HG02623 (cell line): ENCODE data around the gene ZNHIT1.
"Not testable (repeated sequence)": the region's sequence is repeated elsewhere in the genome, so short reads cannot be mapped to it uniquely, and the experiment has no call there.

ENCODE experiments used
- ATAC-seq: cut with Tn5 transposase; IDR thresholded peaks from one replicate; pipeline ENCODE4 v1.9.1; 2021; ENCODE audit warnings: moderate library complexity; ENCODE audit not compliant: unreplicated experiment

ZNHIT1 gene

DNA sequence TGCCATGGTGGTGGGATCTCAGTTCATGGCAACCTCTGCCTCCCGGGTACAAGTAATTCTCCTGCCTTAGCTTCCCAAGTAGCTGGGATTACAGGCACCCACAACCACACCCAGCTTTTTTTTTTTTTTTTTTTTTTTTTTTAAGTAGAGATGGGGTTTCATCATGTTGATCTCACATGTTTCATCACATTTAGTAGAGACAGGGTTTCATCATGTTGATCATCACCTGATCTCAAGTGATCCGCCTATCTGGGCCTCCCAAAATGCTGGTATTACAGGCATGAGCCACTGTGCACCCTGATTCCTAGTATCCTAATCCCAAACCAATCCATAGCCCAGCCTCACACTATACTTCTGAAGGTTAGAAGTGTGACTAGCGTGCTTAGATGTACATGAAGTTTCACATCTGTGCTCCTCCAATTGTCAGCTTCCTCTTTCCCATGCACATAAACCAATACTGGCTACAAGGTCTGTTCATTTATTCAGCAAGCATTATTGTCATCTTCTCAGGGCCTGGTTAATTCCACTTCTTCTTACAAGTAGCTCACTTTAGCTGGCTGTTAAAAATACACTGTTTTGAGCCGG, 31.0 kb upstream of the ZNHIT1 start:
- no peak for ATAC-seq

DNA sequence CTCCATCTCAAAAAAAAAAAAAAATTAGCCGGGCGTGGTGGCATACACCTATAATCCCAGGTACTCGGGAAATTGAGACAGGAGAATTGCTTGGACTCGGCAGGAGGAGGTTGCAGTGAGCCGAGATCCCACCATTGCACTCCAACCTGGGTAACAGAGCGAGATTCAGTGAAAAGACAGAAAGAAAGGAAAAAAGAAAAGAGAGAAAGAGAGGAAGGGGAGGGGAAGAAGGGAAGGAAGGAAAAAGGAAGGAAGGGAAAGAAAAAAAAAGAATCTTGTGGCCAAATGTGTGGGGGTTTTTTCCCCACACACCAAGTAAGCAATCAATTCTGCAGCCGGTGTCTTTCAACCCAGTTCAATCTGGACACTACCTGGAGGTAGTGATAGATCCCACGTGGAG, 28.9 kb upstream of the ZNHIT1 start:
- no peak for ATAC-seq

DNA sequence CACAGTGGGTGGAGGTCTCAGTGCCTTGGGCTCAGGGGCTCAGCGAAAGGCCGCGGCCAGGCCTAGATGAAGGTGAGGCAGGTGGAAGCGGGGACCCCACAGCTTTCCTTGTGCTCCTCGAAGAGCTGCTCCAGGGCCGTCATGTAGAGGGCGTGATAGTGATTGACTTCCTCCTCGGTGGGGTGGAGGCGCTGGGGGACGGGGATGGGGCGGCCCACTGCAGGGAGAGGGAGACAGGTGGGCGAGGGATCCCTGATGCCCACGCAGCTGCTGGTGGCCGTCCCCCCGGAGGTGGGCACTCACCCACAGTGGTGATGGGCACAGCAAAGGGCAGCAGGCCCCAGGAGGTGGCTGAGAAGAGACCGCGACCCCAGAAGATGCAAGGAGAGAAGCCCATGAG, 22.1 kb upstream of the ZNHIT1 start:
- no peak for ATAC-seq

DNA sequence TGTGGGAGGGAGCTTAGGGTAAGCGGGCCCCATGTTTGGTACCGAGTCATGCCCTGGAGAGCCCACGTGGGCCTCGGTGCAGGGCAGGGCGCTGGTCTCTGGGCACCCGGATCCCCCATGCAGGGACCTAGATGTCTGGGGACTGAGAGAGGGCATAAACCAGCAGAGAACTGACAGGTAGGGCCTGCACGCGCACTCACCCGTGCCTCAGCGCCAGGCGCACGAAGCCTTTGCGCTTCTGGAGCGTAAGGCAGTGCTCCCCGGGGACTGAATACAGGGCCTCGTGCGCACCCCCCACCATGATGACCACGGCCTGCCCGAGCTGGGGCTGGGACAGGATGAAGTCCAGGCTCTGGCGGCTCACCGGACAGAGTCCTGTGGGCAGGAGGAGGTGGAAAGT, 20.0 kb upstream of the ZNHIT1 start:
- ATAC-seq = no peak

DNA sequence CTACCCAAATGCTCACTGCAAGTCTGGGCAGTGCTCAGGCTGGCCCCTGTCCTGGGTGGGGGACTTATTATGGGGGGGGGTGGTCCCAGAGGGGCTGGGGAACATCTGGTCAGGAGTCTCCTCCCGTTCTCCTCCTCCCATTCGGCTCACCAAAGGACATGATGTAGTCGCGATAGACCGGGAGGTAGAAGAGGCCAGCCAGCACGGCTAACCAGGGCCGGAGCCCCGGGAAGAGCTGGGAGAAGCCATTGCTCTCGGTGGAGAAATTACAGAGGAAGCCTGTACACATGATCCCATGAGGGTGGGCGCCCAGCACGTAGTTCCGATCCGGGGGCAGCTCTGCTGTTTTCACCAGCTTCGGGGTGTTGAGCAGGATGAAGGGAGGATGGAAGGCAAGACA, 19.5 kb upstream of the ZNHIT1 start:
- ATAC-seq = no peak

DNA sequence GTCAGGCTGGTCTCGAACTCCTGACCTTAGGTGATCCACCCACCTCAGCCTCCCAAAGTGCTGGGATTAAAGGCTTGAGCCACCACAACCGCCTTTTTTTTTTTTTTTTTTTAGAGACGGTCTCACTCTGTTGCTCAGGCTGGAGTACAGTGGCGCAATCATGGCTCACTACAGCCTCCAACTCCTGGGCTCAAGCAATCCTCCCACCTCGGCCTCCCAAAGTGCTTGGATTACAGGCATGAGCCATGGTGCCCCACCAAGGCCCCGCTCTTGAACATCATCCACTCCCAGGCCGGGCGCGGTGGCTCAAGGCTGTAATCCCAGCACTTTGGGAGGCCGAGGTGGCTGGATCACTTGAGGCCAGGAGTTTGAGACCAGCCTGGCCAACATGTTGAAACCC, 18.4 kb upstream of the ZNHIT1 start:
- ATAC-seq = not testable (repeated sequence)

DNA sequence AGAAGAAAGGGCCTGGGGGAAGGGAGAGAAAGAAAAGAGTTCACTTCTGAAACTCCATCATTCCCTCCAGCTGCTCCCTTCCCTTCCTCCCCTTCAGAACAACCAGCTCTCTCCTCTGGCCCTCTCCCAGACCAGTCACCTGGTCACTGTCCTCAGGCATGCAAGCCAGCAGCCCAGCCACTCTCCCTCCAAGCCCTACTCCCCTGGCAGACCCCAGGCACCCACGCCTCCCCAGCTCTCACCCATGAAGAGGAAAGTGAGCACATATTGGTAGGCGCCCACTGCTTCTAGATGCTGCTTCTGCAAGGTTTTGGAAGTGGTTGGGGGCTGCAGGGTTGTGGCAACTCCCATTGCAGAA, 17.5 kb upstream of the ZNHIT1 start:
- ATAC-seq = no peak

DNA sequence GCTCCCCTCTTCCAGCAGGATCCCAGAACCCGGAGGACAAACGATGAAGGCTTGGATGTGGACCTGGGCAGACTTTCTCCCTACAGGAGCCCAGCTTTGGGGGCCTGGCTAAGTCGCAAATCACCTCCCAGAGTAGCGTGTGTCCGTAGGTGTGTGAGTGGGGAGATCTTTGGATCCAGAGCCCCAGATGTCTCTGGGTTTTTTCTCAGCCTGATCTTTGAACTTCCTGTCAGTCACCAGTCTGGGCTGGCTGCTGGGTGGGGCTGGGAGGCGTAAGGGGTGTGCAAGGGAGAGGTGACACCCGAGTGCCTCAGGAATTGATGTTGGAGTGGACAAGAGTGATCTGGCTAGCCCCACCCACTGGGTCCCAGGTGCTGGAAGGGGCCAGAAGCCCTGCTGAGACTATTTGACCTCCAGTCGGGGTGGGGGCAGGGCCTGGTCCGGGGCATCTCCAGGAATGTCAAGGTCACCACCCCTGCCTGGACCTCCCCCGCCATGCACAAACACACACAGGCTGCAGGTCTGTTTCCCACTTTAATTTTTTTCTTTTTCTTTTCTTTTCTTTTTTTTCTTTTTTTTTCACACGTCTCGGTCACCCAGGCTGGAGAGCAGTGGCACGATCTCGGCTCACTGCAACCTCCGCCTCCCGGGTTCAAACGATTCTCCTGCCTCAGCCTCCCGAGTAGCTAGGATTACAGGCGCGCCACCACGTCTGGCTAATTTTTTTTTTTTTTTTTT, 16.9 kb upstream of the ZNHIT1 start, which contains the start of gene MOGAT3:
MOGAT3 (minus strand) TSS at position 175 of the 738 bp plus-strand sequence. CDS start 182 bp downstream, outside the sequence.
- no peak for ATAC-seq

DNA sequence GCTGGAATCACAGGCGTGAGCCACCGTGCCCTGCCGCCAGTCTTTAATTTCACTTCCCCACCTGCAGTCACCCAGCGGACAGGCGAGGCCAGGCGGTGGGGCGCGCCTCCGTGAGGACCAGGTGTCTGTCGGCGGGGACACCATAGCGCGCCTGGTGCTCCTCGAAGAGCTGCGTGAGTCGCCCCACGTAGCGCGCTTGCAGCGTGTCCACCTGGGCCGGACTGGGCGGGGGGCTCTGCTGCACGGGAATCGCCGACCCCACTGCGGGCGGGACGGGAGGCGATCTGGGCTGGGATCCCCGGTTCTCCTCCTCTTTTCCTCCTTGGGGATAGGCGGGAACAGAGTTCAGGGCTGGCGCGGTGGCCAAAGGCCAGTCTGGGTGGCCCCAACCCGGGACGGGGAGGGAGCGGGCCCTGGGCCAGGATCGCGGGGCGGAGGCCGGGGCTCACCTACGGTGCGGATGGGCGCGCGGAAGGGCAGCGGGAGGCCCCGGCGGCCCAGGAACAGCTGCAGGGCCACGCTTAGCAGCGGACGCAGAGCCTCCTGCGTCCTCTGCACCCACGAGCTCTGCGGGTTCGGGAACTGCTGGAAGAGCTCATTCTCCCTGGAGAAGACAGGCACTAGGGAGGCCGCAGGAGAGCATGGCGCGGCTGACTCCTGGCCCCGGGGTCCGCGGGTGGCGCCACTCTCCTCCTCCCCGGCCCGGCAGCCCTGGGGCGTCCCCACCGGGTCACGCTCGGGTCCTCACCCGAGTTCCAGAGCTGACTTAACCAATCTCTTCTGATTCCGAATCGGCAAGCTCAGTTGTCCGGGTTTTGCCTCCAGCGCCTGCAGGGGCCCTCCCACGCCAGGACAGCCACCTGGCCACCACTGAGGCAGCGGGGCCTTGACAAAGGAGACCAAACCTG, 16.0 kb upstream of the ZNHIT1 start:
- no peak for ATAC-seq

DNA sequence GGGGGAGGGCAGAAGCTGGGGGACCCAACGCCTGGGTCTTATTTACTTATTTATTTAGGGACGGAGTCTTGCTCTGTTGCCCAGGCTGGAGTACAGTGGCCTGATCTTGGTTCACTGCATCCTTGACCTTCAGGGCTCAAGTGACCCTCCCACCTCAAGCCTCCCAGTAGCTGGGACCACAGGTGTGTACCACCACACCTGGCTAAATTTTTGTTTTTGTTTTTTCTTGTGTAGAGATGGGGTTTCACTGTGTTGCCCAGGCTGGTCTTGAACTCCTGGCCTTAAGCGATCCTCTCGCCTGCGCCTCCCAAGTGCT, 15.4 kb upstream of the ZNHIT1 start:
- no peak for ATAC-seq

DNA sequence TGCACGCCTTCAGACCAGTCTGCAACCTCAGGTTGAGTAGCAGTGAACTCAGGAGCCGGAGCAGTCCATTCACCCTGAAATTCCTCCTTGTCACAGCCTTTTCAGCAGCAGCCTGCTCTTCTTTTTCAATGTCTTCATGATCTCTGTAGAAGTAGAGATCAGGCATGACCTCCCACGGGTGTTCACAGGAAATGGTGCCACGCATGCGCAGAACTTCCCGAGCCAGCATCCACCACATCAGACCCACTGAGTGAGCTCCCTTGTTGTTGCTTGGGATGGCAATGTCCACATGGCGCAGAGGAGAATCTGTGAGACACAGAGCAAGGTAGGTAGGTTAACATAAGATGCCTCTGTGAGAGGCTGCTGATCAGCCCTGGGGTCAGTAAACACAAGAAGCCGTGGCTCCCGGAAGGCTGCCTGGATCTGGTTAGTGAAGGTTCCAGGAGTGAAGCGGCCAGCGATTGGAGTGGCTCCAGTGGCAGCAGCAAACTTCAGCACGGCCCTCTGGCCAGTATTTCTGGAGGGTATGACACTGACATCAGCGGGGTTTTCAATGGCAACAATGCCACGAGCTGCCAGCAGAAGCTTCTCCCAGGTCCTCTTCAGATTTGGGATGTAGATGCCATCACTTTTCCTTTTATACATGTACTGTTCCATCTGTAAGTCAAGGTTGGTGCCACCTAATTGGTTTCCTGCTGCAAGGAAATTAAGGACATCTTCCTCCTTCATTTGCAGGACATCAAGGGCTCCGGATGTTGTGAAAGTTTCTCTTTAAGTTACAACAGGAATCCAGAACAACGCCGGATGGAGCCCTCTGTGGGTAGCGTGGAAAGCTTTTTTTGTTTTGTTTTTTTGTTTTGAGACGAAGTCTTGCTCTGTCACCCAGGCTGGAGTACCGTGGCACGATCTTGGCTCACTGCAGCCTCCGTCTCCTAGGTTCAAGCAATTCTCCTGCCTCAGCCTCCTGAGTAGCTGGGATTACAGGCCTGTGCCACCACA, 13.9 kb upstream of the ZNHIT1 start:
- ATAC-seq = not testable (repeated sequence)

DNA sequence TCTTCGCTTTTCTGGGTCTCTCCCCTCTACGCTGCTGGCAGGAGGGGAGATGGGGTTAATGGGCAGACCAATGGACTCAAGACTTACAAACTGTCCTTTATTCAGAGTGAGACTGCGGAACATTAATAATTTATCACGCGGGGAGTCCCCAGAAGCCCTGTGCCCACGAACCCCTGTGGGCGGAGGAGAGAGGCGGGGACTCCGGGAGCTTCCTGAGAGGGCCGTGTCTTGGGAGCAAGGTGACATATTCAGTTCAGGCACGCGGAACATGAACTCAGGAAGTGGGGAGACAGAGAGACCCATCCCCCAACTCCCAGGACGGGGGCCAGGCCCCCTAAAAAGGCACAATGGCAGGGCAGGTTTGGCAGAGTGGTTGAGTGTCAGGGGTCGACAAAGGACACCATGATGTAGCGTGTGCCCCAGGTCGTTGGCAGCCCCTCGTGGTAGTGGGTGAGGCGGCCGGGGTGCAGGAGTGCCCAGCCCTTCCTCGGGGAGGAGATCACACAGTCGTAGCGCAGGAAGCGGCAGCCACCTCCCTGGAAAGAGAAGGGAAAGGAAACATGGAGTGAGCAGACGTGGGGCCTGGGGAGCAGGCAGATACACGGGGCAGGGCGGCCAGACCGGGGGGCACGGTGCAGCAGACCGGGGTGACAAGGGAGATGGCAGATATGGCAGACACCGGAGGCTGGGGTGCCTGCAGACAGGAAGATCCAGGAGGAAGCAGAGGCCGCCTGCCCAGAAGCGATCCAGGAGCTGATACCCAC, 11.9 kb upstream of the ZNHIT1 start:
- no peak for ATAC-seq

DNA sequence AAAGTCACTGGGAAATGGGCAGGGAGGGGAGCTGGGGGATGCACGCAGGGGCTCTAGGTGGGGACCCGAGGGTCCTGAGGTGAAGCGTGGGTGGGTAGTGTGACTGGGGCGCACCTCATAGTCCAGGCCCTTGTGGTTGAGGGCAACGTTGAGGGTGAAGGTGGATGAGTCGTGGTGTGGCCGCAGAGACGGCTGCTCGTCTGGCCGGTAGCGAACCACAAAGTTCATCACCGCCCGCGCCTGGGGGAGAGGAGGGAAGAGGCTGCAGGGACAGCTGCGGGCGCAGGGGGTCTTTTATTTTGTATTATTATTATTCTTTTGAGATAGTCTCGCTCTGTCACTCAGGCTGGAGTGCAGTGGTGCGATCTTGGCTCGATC, 11.3 kb upstream of the ZNHIT1 start:
- ATAC-seq = no peak

DNA sequence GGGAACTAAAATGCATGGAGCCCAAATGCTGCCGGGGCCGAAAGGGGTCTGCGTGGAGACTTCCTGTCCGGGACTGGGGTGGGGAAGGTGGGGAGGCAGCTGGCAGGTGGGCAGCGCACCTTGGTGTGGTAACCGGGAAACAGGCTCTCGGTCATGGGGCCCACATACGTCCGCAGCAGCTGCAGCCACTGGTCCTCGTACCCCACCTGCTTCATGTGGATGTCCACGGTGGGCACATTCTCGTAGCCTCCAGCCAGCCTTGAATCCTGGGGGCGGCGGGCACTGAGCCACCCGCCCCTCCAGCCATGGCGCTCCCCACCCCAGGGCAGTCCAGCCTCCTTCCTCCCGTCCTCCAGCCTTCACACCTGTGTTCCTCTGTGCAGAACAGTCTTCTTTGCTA, 10.5 kb upstream of the ZNHIT1 start:
- no peak for ATAC-seq

DNA sequence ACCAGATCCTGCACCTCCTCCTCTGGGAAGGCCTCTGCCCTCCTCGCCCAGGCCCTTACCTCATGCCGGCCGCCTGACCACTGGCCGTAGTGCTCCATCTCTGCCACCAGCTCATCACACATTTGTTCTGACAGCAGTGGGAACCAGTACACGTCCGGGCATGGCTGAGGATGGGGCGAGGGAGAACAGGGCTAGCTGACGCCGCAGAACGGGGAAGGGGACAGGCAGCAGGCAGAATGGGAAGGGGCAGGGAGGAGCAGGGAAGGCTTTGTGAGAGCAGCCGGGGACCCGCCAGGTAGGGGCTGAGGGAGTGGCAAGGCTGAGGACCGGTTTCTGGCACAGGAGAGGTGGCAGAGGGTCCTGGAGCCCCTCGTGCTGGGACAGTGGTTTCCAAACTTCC, 9.2 kb upstream of the ZNHIT1 start:
- ATAC-seq = no peak

DNA sequence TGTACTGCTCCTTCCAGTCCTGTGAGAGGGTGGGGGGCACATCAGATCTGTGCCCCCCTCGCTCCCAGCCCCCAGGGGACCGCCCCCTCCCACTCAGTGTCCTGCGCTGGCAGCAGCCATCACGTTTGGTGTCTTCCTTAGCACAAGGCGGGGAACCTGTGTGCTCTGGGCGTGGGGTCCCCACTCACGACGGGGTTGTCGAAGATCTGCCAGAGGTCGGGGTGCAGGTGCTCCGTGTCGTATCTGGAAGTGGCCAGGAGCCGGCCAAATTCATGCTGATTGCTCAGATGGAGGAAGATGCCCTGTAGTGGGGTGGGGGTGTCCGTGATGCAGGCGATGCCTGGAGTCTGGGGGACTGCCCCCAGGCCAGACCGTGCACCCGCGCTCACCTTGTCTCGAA, 7.8 kb upstream of the ZNHIT1 start:
- ATAC-seq = no peak

DNA sequence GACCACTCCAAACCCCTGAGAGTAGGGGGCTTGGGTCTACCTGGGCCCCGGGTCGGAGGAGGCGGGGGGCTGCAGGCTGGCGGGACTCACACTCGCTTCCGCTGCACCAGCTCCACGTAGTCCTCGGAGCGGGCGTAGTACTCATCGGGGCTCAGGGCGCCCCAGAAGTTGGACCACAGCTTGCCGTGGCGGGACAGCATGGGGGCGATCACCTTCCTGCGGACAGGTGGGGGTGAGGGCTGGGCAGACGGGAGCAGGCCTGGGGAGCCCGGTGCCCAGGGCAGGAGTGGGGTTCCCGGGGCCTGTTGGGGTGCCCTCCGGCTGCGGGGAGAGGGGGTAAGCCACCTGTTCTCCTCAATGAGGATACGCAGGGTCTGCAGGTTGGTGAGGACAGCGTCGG, 6.5 kb upstream of the ZNHIT1 start:
- ATAC-seq = no peak

DNA sequence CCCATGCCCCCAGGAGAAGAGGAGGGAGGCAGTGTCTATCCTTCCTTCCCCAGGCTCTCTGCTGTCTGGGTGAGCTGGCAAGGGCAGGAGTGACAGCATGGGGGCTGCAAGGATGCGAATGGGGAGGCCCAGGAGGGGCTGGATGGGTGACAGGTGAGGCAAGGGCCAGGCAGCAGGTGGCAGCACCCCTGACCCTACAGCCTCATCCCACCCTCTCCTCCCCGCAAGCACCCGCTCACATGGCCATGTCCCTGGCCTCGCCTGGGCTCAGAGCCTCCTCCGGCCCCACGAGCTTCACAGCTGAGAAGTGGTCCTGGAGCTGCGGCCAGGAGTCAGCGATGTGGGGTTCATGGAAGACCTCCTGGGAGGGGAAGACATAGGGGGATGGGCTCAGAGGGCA, 6.0 kb upstream of the ZNHIT1 start:
- ATAC-seq = no peak

DNA sequence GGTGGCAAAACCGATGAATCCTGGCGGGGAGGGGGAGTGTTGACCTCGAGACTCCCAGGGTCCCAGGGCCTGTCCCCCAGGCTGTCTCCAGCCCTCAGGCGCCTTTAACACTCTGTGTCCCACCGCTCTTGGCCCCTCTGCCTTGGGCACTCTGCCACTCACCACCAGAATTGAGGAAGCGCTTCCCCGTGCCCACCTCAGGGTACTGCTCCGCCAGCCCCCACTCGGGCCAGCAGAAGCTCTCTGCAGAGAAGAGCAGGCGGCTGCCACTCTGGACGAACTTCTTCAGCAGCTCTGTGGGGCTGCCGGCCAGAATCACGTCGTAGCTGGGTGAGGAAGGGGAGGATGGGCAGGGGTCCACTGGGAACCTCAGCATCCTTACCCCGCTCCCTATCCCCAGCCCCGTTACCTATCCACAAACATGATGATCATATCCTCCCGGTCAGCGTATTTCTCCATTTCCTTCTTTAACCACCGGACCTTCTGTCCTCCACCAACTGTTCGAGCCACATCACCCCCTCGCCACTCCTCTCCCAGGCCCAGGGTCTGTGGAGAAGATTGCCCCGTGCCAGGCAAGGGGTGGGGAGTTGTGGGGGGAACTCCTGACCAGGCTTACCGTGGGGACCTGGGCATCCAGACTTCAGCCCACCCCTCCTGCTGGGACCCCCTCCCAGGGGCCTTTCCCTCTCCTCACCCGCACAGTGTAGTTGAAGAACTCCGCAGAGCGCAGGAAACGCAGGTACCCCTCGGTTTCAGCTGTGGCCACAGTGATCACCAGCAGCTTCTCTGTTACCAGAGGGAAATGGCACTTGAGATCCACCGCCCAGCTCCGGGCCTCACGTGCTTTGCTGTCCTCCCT, 1.7 kb upstream of the ZNHIT1 start:
- no peak for ATAC-seq
